Osteoblast (primary cell): ENCODE measurements around the gene GPR31. TPM values are rescaled to one million over a fixed set of nuclear protein-coding genes. Genes with fewer than 3 reads are reported as not detected.

Source experiments
- DNase-seq: peaks from one replicate; pipeline ENCODE4 v3.0.0; 2011; ENCODE audit warnings: low spot score, mixed read lengths; ENCODE audit not compliant: insufficient read length; ENCODE audit errors: missing footprints
- H2AFZ ChIP-seq: 2 replicates; pipeline ENCODE4 v1.6.0; 2011; ENCODE audit warnings: mild to moderate bottlenecking, low read length
- H3K27ac ChIP-seq: 2 replicates; pipeline ENCODE4 v1.5.1; 2011; ENCODE audit warnings: mild to moderate bottlenecking, low read depth, low read length, moderate library complexity
- H3K27me3 ChIP-seq: 2 replicates; pipeline ENCODE4 v1.6.0; 2012; ENCODE audit warnings: mild to moderate bottlenecking, control low read depth, inconsistent platforms, low read length, moderate library complexity; ENCODE audit not compliant: insufficient read depth
- H3K36me3 ChIP-seq: 2 replicates; pipeline ENCODE4 v1.5.1; 2011; ENCODE audit warnings: mild to moderate bottlenecking, low read length, control low read depth, moderate library complexity; ENCODE audit not compliant: insufficient read depth
- H3K4me1 ChIP-seq: 2 replicates; pipeline ENCODE4 v1.5.1; 2011; ENCODE audit warnings: mild to moderate bottlenecking, low read length, control low read depth, moderate library complexity; ENCODE audit not compliant: insufficient read depth
- H3K4me2 ChIP-seq: 2 replicates; pipeline ENCODE4 v1.6.0; 2011; ENCODE audit warnings: mild to moderate bottlenecking, low read length; ENCODE audit not compliant: insufficient read depth
- H3K4me3 ChIP-seq: fragments of 200-600 bp; sonication (generic); 3 replicates; pipeline ENCODE4 v1.5.1; 2012; ENCODE audit warnings: mild to moderate bottlenecking, low read length, inconsistent platforms; ENCODE audit not compliant: insufficient read depth
- H3K79me2 ChIP-seq: 2 replicates; pipeline ENCODE4 v1.6.0; 2012; ENCODE audit warnings: mild to moderate bottlenecking, low read length, control low read depth, inconsistent platforms; ENCODE audit not compliant: insufficient read depth
- H3K9me3 ChIP-seq: 2 replicates; pipeline ENCODE4 v1.5.1; 2011; ENCODE audit warnings: low read depth, low read length, control low read depth
- H4K20me1 ChIP-seq: 2 replicates; pipeline ENCODE4 v1.6.0; 2012; ENCODE audit warnings: mild to moderate bottlenecking, low read length, control low read depth; ENCODE audit not compliant: insufficient read depth
- CTCF ChIP-seq: IDR thresholded peaks from 2 replicates; pipeline ENCODE4 v1.5.1; 2011; ENCODE audit warnings: mild to moderate bottlenecking, low read depth, low read length, moderate library complexity; ENCODE audit errors: extremely low read depth
- total RNA-seq: library from RNA; depleted of rRNA; stranded (reverse); fragments of >200 nt; gene quantifications from 2 replicates; pipeline ENCODE4 v1.2.3, GENCODE V29; 2012

Gene GPR31
- total RNA-seq, 1 donor = not detected

GRCh38 chr6:167146135-167146534 is 11.6 kb downstream of the GPR31 start:
- Histone ChIP-seq H3K9me3 (no peaks in the 10 kb centered on the region), H3K4me2 (no peak overlapping the region), H3K4me1 (no peaks in the 10 kb centered on the region), H3K4me3 (no peak overlapping the region), H3K27ac (no peak overlapping the region), H3K36me3 (no peaks in the 10 kb centered on the region), H2AFZ (no peak overlapping the region), H3K79me2 (no peaks in the 10 kb centered on the region), H3K27me3 (no peaks in the 10 kb centered on the region), H4K20me1 (no peaks in the 10 kb centered on the region)
- no peak for TF ChIP-seq CTCF
- DNase-seq = no peak

DNA sequence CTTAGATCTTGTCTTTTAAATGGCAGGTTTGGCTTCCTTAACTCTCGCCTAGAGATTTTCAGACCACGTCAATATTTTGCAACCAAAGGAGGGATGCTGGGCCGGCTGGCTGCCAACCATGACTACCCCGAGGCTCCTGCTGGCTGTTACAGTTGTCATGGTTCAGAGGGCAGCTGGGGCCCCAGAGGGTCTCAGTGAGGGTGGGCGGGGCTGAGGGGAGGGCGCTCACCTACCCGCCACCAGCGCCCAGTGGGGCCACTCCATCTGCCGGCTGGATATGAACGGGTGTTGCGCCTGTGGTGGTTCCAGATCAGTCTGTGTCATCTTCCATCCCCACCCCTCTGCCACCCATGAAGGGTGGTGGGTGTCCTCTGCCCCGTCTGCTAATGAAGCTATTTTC is 12.3 kb downstream of the GPR31 start:
- H4K20me1 ChIP-seq = no peaks in the 10 kb centered on the region
- no peak overlapping the region for H2AFZ ChIP-seq
- H3K36me3 ChIP-seq = no peaks in the 10 kb centered on the region
- H3K27ac ChIP-seq = no peak overlapping the region
- DNase-seq = no peak
- H3K79me2 ChIP-seq = no peaks in the 10 kb centered on the region
- no peaks in the 10 kb centered on the region for H3K9me3 ChIP-seq
- H3K4me2 ChIP-seq = no peak overlapping the region
- TF ChIP-seq CTCF = no peak
- H3K4me3 ChIP-seq = no peak overlapping the region
- no peaks in the 10 kb centered on the region for H3K4me1 ChIP-seq
- H3K27me3 ChIP-seq = no peaks in the 10 kb centered on the region

- no peak overlapping the region for H3K27ac ChIP-seq
- H3K4me3 ChIP-seq = no peak overlapping the region
- H3K27me3 ChIP-seq = no peaks in the 10 kb centered on the region
- H3K79me2 ChIP-seq = no peaks in the 10 kb centered on the region
- DNase-seq = no peak
- no peaks in the 10 kb centered on the region for H4K20me1 ChIP-seq
- no peaks in the 10 kb centered on the region for H3K4me1 ChIP-seq
- H3K36me3 ChIP-seq = no peaks in the 10 kb centered on the region
- no peak overlapping the region for H2AFZ ChIP-seq
- TF ChIP-seq CTCF = no peak
- no peak overlapping the region for H3K4me2 ChIP-seq
- H3K9me3 ChIP-seq = no peaks in the 10 kb centered on the region
Observed at GRCh38 chr6:167143041-167143440, 14.7 kb downstream of the GPR31 start.

DNA sequence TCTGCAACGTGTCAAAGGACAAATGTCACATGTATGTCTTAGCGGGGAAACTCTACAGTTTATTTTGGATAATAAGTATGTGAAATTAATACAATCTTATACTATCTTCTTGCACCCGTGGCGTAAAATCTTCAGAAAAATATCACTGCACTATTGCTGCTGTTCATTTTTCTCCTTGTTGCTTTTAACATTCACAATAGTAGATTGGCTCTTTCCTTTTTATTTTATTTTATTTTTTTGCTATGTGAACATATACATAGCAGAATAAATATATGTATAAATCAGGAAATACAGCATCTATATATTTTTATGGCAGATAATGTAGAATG is 15.4 kb downstream of the GPR31 start:
- DNase-seq = no peak
- H3K4me1 ChIP-seq = no peaks in the 10 kb centered on the region
- H2AFZ ChIP-seq = no peak overlapping the region
- no peaks in the 10 kb centered on the region for H3K27me3 ChIP-seq
- no peak for TF ChIP-seq CTCF
- H3K36me3 ChIP-seq = no peaks in the 10 kb centered on the region
- no peaks in the 10 kb centered on the region for H3K79me2 ChIP-seq
- H3K9me3 ChIP-seq = no peaks in the 10 kb centered on the region
- no peak overlapping the region for H3K4me3 ChIP-seq
- no peak overlapping the region for H3K4me2 ChIP-seq
- H3K27ac ChIP-seq = no peak overlapping the region
- H4K20me1 ChIP-seq = no peaks in the 10 kb centered on the region
